IMR-90 (cell line): ENCODE measurements around the gene EPHA6. TPM values are rescaled to one million over a fixed set of nuclear protein-coding genes. Genes with fewer than 3 reads are reported as not detected.

Source experiments
- ATAC-seq: fragments of 200-7000 bp; cut with Tn5 transposase; 2 replicates; pipeline ENCODE4 v1.9.1; 2020; ENCODE audit warnings: low read depth, mild to moderate bottlenecking, moderate library complexity
- BruUV-seq: library from RNA; stranded (reverse); fragments of 400-500 nt; replicated peaks from 2 replicates; lab custom pipeline; 2021; lab: Mats Ljungman, UMichigan
- CTCF ChIA-PET: fragments of 300-600 bp; formaldehyde crosslinking; extraction: SDS; loops from one replicate; lab custom pipeline; 2021; ENCODE audit warnings: antibody characterized with exemption; lab: Yijun Ruan, JAX
- POLR2A ChIA-PET: fragments of 300-600 bp; sonication (Branson Sonifier 250); formaldehyde crosslinking; loops from one replicate; lab custom pipeline; 2022; ENCODE audit warnings: antibody characterized with exemption; ENCODE audit not compliant: unreplicated experiment; lab: Charles Lee
- DNase-seq: peaks from one replicate; pipeline ENCODE4 v3.0.0; 2013
- H2AFZ ChIP-seq: replicated peaks from 2 replicates; pipeline ENCODE3; 2013; ENCODE audit warnings: low read length, mild to moderate bottlenecking; ENCODE audit not compliant: poor library complexity
- H2AK5ac ChIP-seq: 2 replicates; pipeline ENCODE4 v1.6.1; 2013; ENCODE audit warnings: low read depth, low read length, inconsistent platforms
- H2AK9ac ChIP-seq: replicated peaks from 2 replicates; pipeline ENCODE3; 2013; ENCODE audit warnings: mild to moderate bottlenecking, low read depth, low read length, moderate library complexity; ENCODE audit not compliant: poor library complexity
- H2BK120ac ChIP-seq: 2 replicates; pipeline ENCODE4 v1.6.1; 2013; ENCODE audit warnings: low read depth, low read length, inconsistent platforms
- H2BK15ac ChIP-seq: 3 replicates; pipeline ENCODE4 v1.6.1; 2013; ENCODE audit warnings: low read depth, low read length, inconsistent platforms
- H2BK20ac ChIP-seq: 2 replicates; pipeline ENCODE4 v1.6.1; 2013; ENCODE audit warnings: low read depth, mild to moderate bottlenecking, inconsistent platforms, low read length, moderate library complexity
- H2BK5ac ChIP-seq: 2 replicates; pipeline ENCODE4 v1.6.1; 2013; ENCODE audit warnings: mild to moderate bottlenecking, low read depth, low read length, inconsistent platforms; ENCODE audit not compliant: poor library complexity, severe bottlenecking
- H3K14ac ChIP-seq: replicated peaks from 2 replicates; pipeline ENCODE4 v1.6.1; 2013; ENCODE audit warnings: low read depth, low read length, inconsistent platforms
- H3K18ac ChIP-seq: 2 replicates; pipeline ENCODE4 v1.6.1; 2013; ENCODE audit warnings: low read depth, low read length, control low read depth
- H3K23ac ChIP-seq: 2 replicates; pipeline ENCODE4 v1.6.1; 2013; ENCODE audit warnings: low read depth, low read length, inconsistent platforms
- H3K27ac ChIP-seq: 2 replicates; pipeline ENCODE4 v1.5.1; 2013; ENCODE audit warnings: mild to moderate bottlenecking, control low read depth, low read length; ENCODE audit not compliant: insufficient read depth
- H3K27me3 ChIP-seq: 2 replicates; pipeline ENCODE4 v1.6.1; 2013; ENCODE audit warnings: low read length; ENCODE audit not compliant: control insufficient read depth, insufficient read depth
- H3K36me3 ChIP-seq: 2 replicates; pipeline ENCODE4 v1.6.1; 2013; ENCODE audit warnings: low read length, mixed read lengths; ENCODE audit not compliant: control insufficient read depth, insufficient read depth
- H3K4ac ChIP-seq: 2 replicates; pipeline ENCODE4 v1.6.1; 2013; ENCODE audit warnings: low read depth, low read length, inconsistent platforms
- H3K4me1 ChIP-seq: 2 replicates; pipeline ENCODE4 v1.6.1; 2013; ENCODE audit warnings: low read length, mixed read lengths; ENCODE audit not compliant: control insufficient read depth, insufficient read depth
- H3K4me2 ChIP-seq: 2 replicates; pipeline ENCODE4 v1.6.1; 2013; ENCODE audit warnings: low read depth, mild to moderate bottlenecking, control low read depth, low read length, moderate library complexity
- H3K4me3 ChIP-seq: 2 replicates; pipeline ENCODE4 v1.5.1; 2013; ENCODE audit warnings: low read depth, mild to moderate bottlenecking, control low read depth, low read length, moderate library complexity; ENCODE audit not compliant: insufficient read depth
- H3K56ac ChIP-seq: 2 replicates; pipeline ENCODE4 v1.6.1; 2013; ENCODE audit warnings: low read length, inconsistent platforms; ENCODE audit not compliant: insufficient read depth; ENCODE audit errors: extremely low read depth
- H3K79me1 ChIP-seq, 2 experiments: 2 replicates each; pipeline ENCODE4 v1.6.1; 2013; ENCODE audit warnings: low read length in 2 of 2, inconsistent platforms in 1 of 2, low read depth in 1 of 2
- H3K9ac ChIP-seq: 2 replicates; pipeline ENCODE4 v1.6.1; 2013; ENCODE audit warnings: low read depth, low read length, control low read depth
- H3K9me1 ChIP-seq: 2 replicates; pipeline ENCODE4 v1.6.1; 2013; ENCODE audit warnings: low read length, inconsistent platforms; ENCODE audit not compliant: insufficient read depth
- H3K9me3 ChIP-seq: 2 replicates; pipeline ENCODE4 v1.6.1; 2013; ENCODE audit warnings: low read length; ENCODE audit not compliant: control insufficient read depth, insufficient read depth
- H4K20me1 ChIP-seq: 2 replicates; pipeline ENCODE4 v1.6.1; 2013; ENCODE audit warnings: low read length, inconsistent platforms; ENCODE audit not compliant: insufficient read depth
- H4K5ac ChIP-seq: 2 replicates; pipeline ENCODE4 v1.6.1; 2013; ENCODE audit warnings: mild to moderate bottlenecking, low read depth, low read length, control low read depth
- H4K8ac ChIP-seq, 2 experiments: 2 replicates each; pipeline ENCODE4 v1.6.1; 2013; ENCODE audit warnings: low read depth in 2 of 2, low read length in 2 of 2, control low read depth in 1 of 2, inconsistent platforms in 1 of 2
- H4K91ac ChIP-seq: 2 replicates; pipeline ENCODE4 v1.6.1; 2013; ENCODE audit warnings: low read depth, low read length, inconsistent platforms; ENCODE audit not compliant: insufficient read depth
- BHLHE40 ChIP-seq: fragments of 150-350 bp; IDR thresholded peaks from 2 replicates; pipeline ENCODE4 v1.6.1; 2016; ENCODE audit warnings: mild to moderate bottlenecking, low read depth, low read length
- CEBPB ChIP-seq: IDR thresholded peaks from 2 replicates; pipeline ENCODE4 v1.6.1; 2012; ENCODE audit warnings: low read depth, low read length, improper control_type of control experiment
- CHD1 ChIP-seq: IDR thresholded peaks from 2 replicates; pipeline ENCODE4 v1.6.1; 2012; ENCODE audit warnings: low read depth, low read length, improper control_type of control experiment
- CTCF ChIP-seq: conservative IDR thresholded peaks from 2 replicates; pipeline ENCODE4 v1.5.1; 2012; ENCODE audit warnings: mild to moderate bottlenecking, low read depth, low read length, improper control_type of control experiment
- FOS ChIP-seq: fragments of 150-350 bp; IDR thresholded peaks from 2 replicates; pipeline ENCODE4 v1.6.1; 2016; ENCODE audit warnings: low read depth, low read length
- MAFK ChIP-seq: IDR thresholded peaks from 2 replicates; pipeline ENCODE4 v1.6.1; 2012; ENCODE audit warnings: low read depth, low read length, improper control_type of control experiment
- MAZ ChIP-seq: IDR thresholded peaks from 2 replicates; pipeline ENCODE4 v1.6.1; 2012; ENCODE audit warnings: low read depth, mild to moderate bottlenecking, low read length, improper control_type of control experiment, moderate library complexity, borderline replicate concordance
- MXI1 ChIP-seq: IDR thresholded peaks from 2 replicates; pipeline ENCODE4 v1.6.1; 2012; ENCODE audit warnings: low read depth, mild to moderate bottlenecking, low read length, moderate library complexity, borderline replicate concordance
- NFE2L2 ChIP-seq: fragments of 150-350 bp; IDR thresholded peaks from 2 replicates; pipeline ENCODE4 v1.6.1; 2016; ENCODE audit warnings: low read depth, mild to moderate bottlenecking, low read length
- POLR2A ChIP-seq: IDR thresholded peaks from 2 replicates; pipeline ENCODE4 v1.6.1; 2012; ENCODE audit warnings: mild to moderate bottlenecking, low read depth, low read length
- RAD21 ChIP-seq: IDR thresholded peaks from 2 replicates; pipeline ENCODE4 v1.6.1; 2012; ENCODE audit warnings: low read length, improper control_type of control experiment
- RCOR1 ChIP-seq: IDR thresholded peaks from 2 replicates; pipeline ENCODE4 v1.6.1; 2012; ENCODE audit warnings: mild to moderate bottlenecking, low read length, improper control_type of control experiment; ENCODE audit not compliant: insufficient replicate concordance
- RFX5 ChIP-seq: IDR thresholded peaks from 2 replicates; pipeline ENCODE4 v1.8.0; 2012; ENCODE audit warnings: low read depth, mild to moderate bottlenecking, low read length, moderate library complexity
- SMC3 ChIP-seq: fragments of 150-350 bp; IDR thresholded peaks from 2 replicates; pipeline ENCODE4 v1.6.1; 2016; ENCODE audit warnings: low read depth, mild to moderate bottlenecking, antibody characterized with exemption, low read length, moderate library complexity
- USF2 ChIP-seq: fragments of 150-350 bp; IDR thresholded peaks from 2 replicates; pipeline ENCODE4 v1.6.1; 2017; ENCODE audit warnings: mild to moderate bottlenecking, antibody characterized with exemption, low read length, low read depth
- WGBS, 2 experiments: methylation state at CpG; one replicate each; pipeline versions ENCODE4 v1.1.5 to v1.1.7; 2013; ENCODE audit warnings: missing lambda C conversion rate in 2 of 2; ENCODE audit not compliant: insufficient read length in 1 of 2; ENCODE audit errors: extremely low coverage in 2 of 2; 5-methylcytosine and 5-hydroxymethylcytosine counted together
- dilution Hi-C: fragments of 300-500 bp; cut with HindIII; formaldehyde crosslinking; loops from one replicate; pipeline ENCODE4 v1.14.3; 2018; ENCODE audit warnings: low sequenced_read_pairs; ENCODE audit not compliant: unreplicated experiment
- in situ Hi-C: fragments of 300-500 bp; cut with MboI; formaldehyde crosslinking; loops from 3 replicates; pipeline ENCODE4 v1.14.3; 2019; ENCODE audit warnings: low sequenced_read_pairs, inconsistent platforms, mixed read lengths
- intact Hi-C: fragments of 100-400 bp; cut with micrococcal nuclease; formaldehyde crosslinking; loops from 2 replicates; pipeline ENCODE4 v1.10.0; 2022
- polyA plus RNA-seq, 3 experiments: library from polyadenylated mRNA; depleted of rRNA; stranded (reverse); fragments of >200 nt; gene quantifications; 2 replicates each; pipeline ENCODE4 v1.2.3, GENCODE V29; 2012; ENCODE audit warnings: low replicate concordance in 1 of 3
- total RNA-seq: library from RNA; depleted of rRNA; stranded (reverse); fragments of >200 nt; gene quantifications from 2 replicates; pipeline ENCODE4 v1.2.3, GENCODE V29; 2012
- TF ChIP-seq, protein P1 (sequence below): fragments of 150-350 bp; IDR thresholded peaks from 2 replicates; pipeline ENCODE4 v1.6.1; 2016; ENCODE audit warnings: low read depth, mild to moderate bottlenecking, low read length, moderate library complexity, borderline replicate concordance

EPHA6 gene
- total and polyA plus RNA-seq, 2 of the 4 experiments (the other 2 are of a cell fraction), result not detected

- Histone ChIP-seq H3K9ac (no peak overlapping the region), H3K18ac (no peak overlapping the region), H4K8ac (no peak overlapping the region), H2AK9ac (no peak overlapping the region), H4K5ac (no peak overlapping the region), H3K14ac (no peak overlapping the region), H3K36me3 (no peaks in the 10 kb centered on the region), H3K4ac (no peak overlapping the region), H4K20me1 (no peaks in the 10 kb centered on the region), H3K4me1 (no peaks in the 10 kb centered on the region), H2BK120ac (no peak overlapping the region), H3K23ac (no peak overlapping the region), H3K9me1 (no peaks in the 10 kb centered on the region), H3K56ac (no peak overlapping the region), H2BK5ac (no peak overlapping the region), H2AK5ac (no peak overlapping the region), H3K79me1 (no peaks in the 10 kb centered on the region), H2BK20ac (no peak overlapping the region), H2BK15ac (no peak overlapping the region), H3K4me3 (no peak overlapping the region), H2AFZ (no peak overlapping the region), H3K9me3 (peaks cover 6% of the 10 kb centered on the region), H3K27ac (no peak overlapping the region), H4K91ac (no peak overlapping the region), H3K4me2 (no peak overlapping the region), H3K27me3 (no peaks in the 10 kb centered on the region)
- no CpG with 5 or more reads among the region's 4 CpGs for WGBS, 2 experiments
- ChIA-PET CTCF (no interaction called here), POLR2A (no interaction called here)
- dilution Hi-C loops, result no loop called here
- no peak for ATAC-seq
- in situ Hi-C loops, result no loop called here
- no TSS peak for BruUV-seq
- no peak for DNase-seq
- intact Hi-C loops, result no loop called here
- TF ChIP-seq MAFK (no peak), BHLHE40 (no peak), RFX5 (no peak), USF2 (no peak), SMC3 (no peak), FOS (no peak), NFE2L2 (no peak), RCOR1 (no peak), RAD21 (no peak), MXI1 (no peak), CHD1 (no peak), CTCF (no peak), POLR2A (no peak), MAZ (no peak), CEBPB (no peak)
- TF ChIP-seq, protein P1, sequence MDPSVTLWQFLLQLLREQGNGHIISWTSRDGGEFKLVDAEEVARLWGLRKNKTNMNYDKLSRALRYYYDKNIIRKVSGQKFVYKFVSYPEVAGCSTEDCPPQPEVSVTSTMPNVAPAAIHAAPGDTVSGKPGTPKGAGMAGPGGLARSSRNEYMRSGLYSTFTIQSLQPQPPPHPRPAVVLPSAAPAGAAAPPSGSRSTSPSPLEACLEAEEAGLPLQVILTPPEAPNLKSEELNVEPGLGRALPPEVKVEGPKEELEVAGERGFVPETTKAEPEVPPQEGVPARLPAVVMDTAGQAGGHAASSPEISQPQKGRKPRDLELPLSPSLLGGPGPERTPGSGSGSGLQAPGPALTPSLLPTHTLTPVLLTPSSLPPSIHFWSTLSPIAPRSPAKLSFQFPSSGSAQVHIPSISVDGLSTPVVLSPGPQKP, result no peak
Observed at GRCh38 chr3:97125902-97126499, 311.6 kb downstream of the EPHA6 start.
